ENCODE data around the gene SEMA3A.

GRCh38 chr7:84182301-84182700 is 12.3 kb downstream of the SEMA3A start:
- TF ChIP-seq EZH2 (IDR thresholded peaks at IDR 0.05; ENCODE audit: insufficient read depth, poor library complexity, severe bottlenecking) = no peak
- TF ChIP-seq EZH2phosphoT487 (IDR thresholded peaks at IDR 0.05; ENCODE audit: insufficient read depth, low read depth) = no peak

All from GM23248 (cell line).